GM23338 (cell line): ENCODE results near the gene SERPINA5. TPM values are rescaled to one million over a fixed set of nuclear protein-coding genes. Genes with fewer than 3 reads are reported as not detected.

Source experiments
- ATAC-seq: fragments of 200-7000 bp; cut with Tn5 transposase; 3 replicates; pipeline ENCODE4 v1.9.1; 2020
- DNase-seq: peaks from one replicate; pipeline ENCODE4 v3.0.0-alpha.2; 2015; ENCODE audit warnings: low spot score
- H2AFZ ChIP-seq: fragments of 200-600 bp; sonication (generic); 2 replicates; pipeline ENCODE4 v1.8.0; 2016; ENCODE audit warnings: antibody characterized with exemption, mild to moderate bottlenecking, moderate library complexity
- H3F3A ChIP-seq: fragments of 200-600 bp; sonication (generic); replicated peaks from 2 replicates; pipeline ENCODE4 v1.8.0; 2017; ENCODE audit warnings: antibody characterized with exemption, mixed run types, low read depth
- H3K27ac ChIP-seq: fragments of 200-600 bp; sonication (generic); 2 replicates; pipeline ENCODE4 v1.6.1; 2016; ENCODE audit warnings: low read depth
- H3K27me3 ChIP-seq: fragments of 200-600 bp; sonication (generic); 2 replicates; pipeline ENCODE4 v1.8.0; 2016; ENCODE audit warnings: mild to moderate bottlenecking, mixed run types, moderate library complexity; ENCODE audit not compliant: insufficient read depth
- H3K36me3 ChIP-seq: fragments of 200-600 bp; sonication (generic); 2 replicates; pipeline ENCODE4 v1.8.0; 2016; ENCODE audit warnings: mild to moderate bottlenecking; ENCODE audit not compliant: insufficient read depth
- H3K4me1 ChIP-seq: fragments of 200-600 bp; sonication (generic); 2 replicates; pipeline ENCODE4 v1.8.0; 2016; ENCODE audit warnings: mild to moderate bottlenecking, moderate library complexity; ENCODE audit not compliant: insufficient read depth
- H3K4me2 ChIP-seq: fragments of 200-600 bp; sonication (generic); 2 replicates; pipeline ENCODE4 v1.7.1; 2017; ENCODE audit warnings: mixed run types
- H3K4me3 ChIP-seq: fragments of 200-600 bp; sonication (generic); 2 replicates; pipeline ENCODE4 v1.6.1; 2016; ENCODE audit warnings: mixed run types
- H3K79me2 ChIP-seq: fragments of 200-600 bp; sonication (generic); replicated peaks from 2 replicates; pipeline ENCODE4 v1.8.0; 2017; ENCODE audit warnings: mild to moderate bottlenecking; ENCODE audit not compliant: insufficient read depth
- H3K9me2 ChIP-seq: fragments of 200-600 bp; sonication (generic); 2 replicates; pipeline ENCODE4 v1.8.0; 2017; ENCODE audit not compliant: insufficient read depth
- H4K20me1 ChIP-seq: fragments of 200-600 bp; sonication (generic); replicated peaks from 2 replicates; pipeline ENCODE4 v1.8.0; 2017; ENCODE audit warnings: mild to moderate bottlenecking; ENCODE audit not compliant: insufficient read depth
- H3K27ac Mint-ChIP-seq: 2 replicates; pipeline ENCODE4 v1.8.0; 2020; ENCODE audit warnings: inconsistent platforms, mild to moderate bottlenecking, moderate library complexity, mixed read lengths
- H3K27me3 Mint-ChIP-seq: 3 replicates; pipeline ENCODE4 v1.8.0; 2022; ENCODE audit warnings: low read depth, mild to moderate bottlenecking, moderate library complexity, mixed read lengths, inconsistent platforms; ENCODE audit not compliant: insufficient read depth, poor library complexity
- H3K36me3 Mint-ChIP-seq: 3 replicates; pipeline ENCODE4 v1.8.0; 2021; ENCODE audit warnings: low read depth, mild to moderate bottlenecking, inconsistent platforms, moderate library complexity, mixed read lengths
- H3K4me1 Mint-ChIP-seq: 3 replicates; pipeline ENCODE4 v1.8.0; 2020; ENCODE audit warnings: mild to moderate bottlenecking, inconsistent platforms, mixed read lengths
- H3K4me3 Mint-ChIP-seq: 3 replicates; pipeline ENCODE4 v1.8.0; 2021; ENCODE audit warnings: moderate library complexity, mild to moderate bottlenecking, inconsistent platforms, mixed read lengths
- H3K9me3 Mint-ChIP-seq: 3 replicates; pipeline ENCODE4 v1.8.0; 2020; ENCODE audit warnings: moderate library complexity, mild to moderate bottlenecking, inconsistent platforms, mixed read lengths
- ETS1 ChIP-seq: IDR thresholded peaks from 2 replicates; pipeline ENCODE4 v1.6.1; 2016; ENCODE audit warnings: antibody characterized with exemption
- EZH2 ChIP-seq: fragments of 200-600 bp; sonication (generic); IDR thresholded peaks from one replicate; pipeline ENCODE4 v1.8.0; 2017; ENCODE audit warnings: antibody characterized with exemption, mild to moderate bottlenecking, low read depth; ENCODE audit not compliant: unreplicated experiment
- JUNB ChIP-seq: IDR thresholded peaks from one replicate; pipeline ENCODE4 v1.6.1; 2016; ENCODE audit warnings: antibody characterized with exemption; ENCODE audit not compliant: unreplicated experiment
- REST ChIP-seq: IDR thresholded peaks from one replicate; pipeline ENCODE4 v1.6.1; 2018; ENCODE audit warnings: antibody characterized with exemption; ENCODE audit not compliant: unreplicated experiment
- ZNF114 ChIP-seq: fragments of 250-450 bp; sonication (Bioruptor Pico); IDR thresholded peaks from 2 replicates; pipeline ENCODE4 v1.5.0; 2020; ENCODE audit warnings: mild to moderate bottlenecking, moderate library complexity
- ZNF331 ChIP-seq: fragments of 250-450 bp; sonication (Bioruptor Pico); IDR thresholded peaks from 2 replicates; pipeline ENCODE4 v1.5.0; 2020; ENCODE audit warnings: low read depth, mild to moderate bottlenecking, moderate library complexity
- polyA plus RNA-seq: library from polyadenylated mRNA; unstranded; fragments of >200 nt; fragmentation: Nextera tagmentation; extraction: Ambion mirVana; gene quantifications from 2 replicates; pipeline ENCODE4 v1.2.1, GENCODE V29; 2016
- total RNA-seq: library from RNA; depleted of rRNA; stranded (reverse); fragments of >200 nt; shearing (Covaris generic); gene quantifications from 2 replicates; pipeline ENCODE4 v1.2.3, GENCODE V29; 2014

SERPINA5 gene
- total and polyA plus RNA-seq, 2 experiments from 2014 or later: 0.81 to 0.90 TPM

GRCh38 chr14:94544726-94545125 is 36.5 kb upstream of the SERPINA5 start:
- ATAC-seq: peak; percentile 15
- no peaks in the 10 kb centered on the region for H3K79me2 ChIP-seq
- no peaks in the 10 kb centered on the region for H3K36me3 Mint-ChIP-seq

GRCh38 chr14:94545131-94545841 is 35.9 kb upstream of the SERPINA5 start:
- no peak overlapping the region for H3K4me3 ChIP-seq
- Mint-ChIP-seq H3K36me3 (no peaks in the 10 kb centered on the region), H3K4me1 (peaks cover 15% of the 10 kb centered on the region), H3K27ac (no peak overlapping the region), H3K4me3 (no peak overlapping the region), H3K9me3 (no peaks in the 10 kb centered on the region), H3K27me3 (peaks cover 17% of the 10 kb centered on the region)
- H3K79me2 ChIP-seq: no peaks in the 10 kb centered on the region
- ATAC-seq (no peak; the same call in 2 of the 3 replicates), DNase-seq (peak; percentile 45)
- H3K27ac ChIP-seq: no peak overlapping the region
- no peaks in the 10 kb centered on the region for H3F3A ChIP-seq
- H3K9me2 ChIP-seq: no peaks in the 10 kb centered on the region
- no peaks in the 10 kb centered on the region for H4K20me1 ChIP-seq
- no peak overlapping the region for H2AFZ ChIP-seq
- H3K4me1 ChIP-seq: peaks cover 7% of the 10 kb centered on the region; the same call in 1 of the 2 replicates
- no peak overlapping the region for H3K4me2 ChIP-seq
- H3K36me3 ChIP-seq: no peaks in the 10 kb centered on the region
- TF ChIP-seq ZNF114 (CRISPR knock-in tag): no peak
- no peak for TF ChIP-seq ETS1
- no peak for TF ChIP-seq JUNB
- no peaks in the 10 kb centered on the region for H3K27me3 ChIP-seq

More at GRCh38 chr14:94544726-94545125, 36.5 kb upstream of the SERPINA5 start:
- Histone ChIP-seq H3K4me2 (no peak overlapping the region), H3K9me2 (no peaks in the 10 kb centered on the region), H3K27ac (no peak overlapping the region), H3K4me1 (peaks cover 7% of the 10 kb centered on the region; the same call in 1 of the 2 replicates), H3K4me3 (no peak overlapping the region), H2AFZ (no peak overlapping the region), H3K36me3 (no peaks in the 10 kb centered on the region), H3F3A (no peaks in the 10 kb centered on the region), H3K27me3 (no peaks in the 10 kb centered on the region), H4K20me1 (no peaks in the 10 kb centered on the region)
- Mint-ChIP-seq H3K9me3 (no peaks in the 10 kb centered on the region), H3K4me3 (no peak overlapping the region), H3K27ac (no peak overlapping the region), H3K27me3 (peaks cover 14% of the 10 kb centered on the region), H3K4me1 (peaks cover 19% of the 10 kb centered on the region)
- DNase-seq: peak; percentile 10
- TF ChIP-seq ZNF331 (CRISPR knock-in tag) (no peak), REST (no peak), EZH2 (no peak)
